Stimulated activated CD4-positive, alpha-beta T cell treated with anti-CD3 and anti-CD28 coated beads, Interleukin-12 subunit alpha, Interleukin-12 subunit beta, amount 100 ng/mL, for 24 hours (primary cell): ENCODE measurements around the gene PRKAG2.

Source experiments
- DNase-seq, 2 experiments: peaks; one replicate each; pipeline ENCODE4 v3.0.0-alpha.2; 2020; ENCODE audit warnings: low read depth in 2 of 2

The PRKAG2 gene

GRCh38 chr7:151726652-151727578, 150.0 kb downstream of the PRKAG2 start:
- DNase-seq, result no peak

- no peak for DNase-seq
Observed at GRCh38 chr7:151725844-151726651, 150.9 kb downstream of the PRKAG2 start.

- no peak for DNase-seq
Observed at GRCh38 chr7:151724920-151725584, 151.9 kb downstream of the PRKAG2 start.

- no peak for DNase-seq
Observed at GRCh38 chr7:151724250-151724915, 152.5 kb downstream of the PRKAG2 start.

GRCh38 chr7:151723321-151723720, 153.6 kb downstream of the PRKAG2 start:
- no peak for DNase-seq

- no peak for DNase-seq
Observed at GRCh38 chr7:151722533-151722932, 154.4 kb downstream of the PRKAG2 start.

- no peak for DNase-seq
Observed at GRCh38 chr7:151721694-151722093, 155.2 kb downstream of the PRKAG2 start.

GRCh38 chr7:151721236-151721635, 155.7 kb downstream of the PRKAG2 start:
- no peak for DNase-seq

GRCh38 chr7:151720280-151720679, 156.6 kb downstream of the PRKAG2 start:
- DNase-seq, result no peak

- DNase-seq, result no peak
Observed at GRCh38 chr7:151719897-151720242, 157.0 kb downstream of the PRKAG2 start.

GRCh38 chr7:151719031-151719896, 157.7 kb downstream of the PRKAG2 start:
- no peak for DNase-seq

GRCh38 chr7:151717918-151718317, 159.0 kb downstream of the PRKAG2 start:
- DNase-seq, result no peak

GRCh38 chr7:151717415-151717814, 159.5 kb downstream of the PRKAG2 start:
- no peak for DNase-seq

GRCh38 chr7:151716323-151716722, 160.6 kb downstream of the PRKAG2 start:
- no peak for DNase-seq

GRCh38 chr7:151715666-151716315, 161.1 kb downstream of the PRKAG2 start:
- no peak for DNase-seq

GRCh38 chr7:151714201-151714600, 162.7 kb downstream of the PRKAG2 start:
- DNase-seq, result no peak

- no peak for DNase-seq
Observed at GRCh38 chr7:151712810-151713125, 164.1 kb downstream of the PRKAG2 start.

- DNase-seq, result no peak
Observed at GRCh38 chr7:151711906-151712809, 164.8 kb downstream of the PRKAG2 start.

GRCh38 chr7:151711435-151711872, 165.5 kb downstream of the PRKAG2 start:
- no peak for DNase-seq
